ENCODE results near the gene HIC1.

- TF ChIP-seq CTCF (IDR thresholded peaks at IDR 0.05), result no peak
- TF ChIP-seq POLR2AphosphoS5 (IDR thresholded peaks at IDR 0.05; ENCODE audit: low read depth, low read length), result no peak
- no peak for TF ChIP-seq TCF7L2 (IDR thresholded peaks at IDR 0.05; ENCODE audit: low read depth, low read length)
- no peak for TF ChIP-seq REST (IDR thresholded peaks at IDR 0.05; ENCODE audit: insufficient read depth in 1 of 2, low read depth in 2 of 2, low read length in 1 of 2)
Measured at GRCh38 chr17:2042390-2042847, 12.5 kb upstream of the HIC1 start.
